HUES48 (cell line): Measurements from ENCODE around the gene PGAM2.

Source experiments
- H3K27ac ChIP-seq: one replicate; pipeline ENCODE4 v1.7.0; 2013; ENCODE audit warnings: low read depth, low read length, inconsistent platforms
- H3K27me3 ChIP-seq: 2 replicates; pipeline ENCODE4 v1.6.1; 2013; ENCODE audit warnings: mild to moderate bottlenecking, low read length; ENCODE audit not compliant: control insufficient read depth, insufficient read depth
- H3K36me3 ChIP-seq: 2 replicates; pipeline ENCODE4 v1.6.1; 2013; ENCODE audit warnings: low read length; ENCODE audit not compliant: control insufficient read depth, insufficient read depth
- H3K4me1 ChIP-seq: 2 replicates; pipeline ENCODE4 v1.6.1; 2013; ENCODE audit warnings: mild to moderate bottlenecking, low read length; ENCODE audit not compliant: control insufficient read depth, insufficient read depth
- H3K4me3 ChIP-seq: 2 replicates; pipeline ENCODE4 v1.5.1; 2013; ENCODE audit warnings: mild to moderate bottlenecking, low read depth, low read length
- H3K9ac ChIP-seq: 2 replicates; pipeline ENCODE4 v1.6.1; 2013; ENCODE audit warnings: mild to moderate bottlenecking, low read depth, low read length, moderate library complexity
- H3K9me3 ChIP-seq: 2 replicates; pipeline ENCODE4 v1.6.1; 2013; ENCODE audit warnings: low read length; ENCODE audit not compliant: control insufficient read depth, insufficient read depth

The PGAM2 gene

DNA sequence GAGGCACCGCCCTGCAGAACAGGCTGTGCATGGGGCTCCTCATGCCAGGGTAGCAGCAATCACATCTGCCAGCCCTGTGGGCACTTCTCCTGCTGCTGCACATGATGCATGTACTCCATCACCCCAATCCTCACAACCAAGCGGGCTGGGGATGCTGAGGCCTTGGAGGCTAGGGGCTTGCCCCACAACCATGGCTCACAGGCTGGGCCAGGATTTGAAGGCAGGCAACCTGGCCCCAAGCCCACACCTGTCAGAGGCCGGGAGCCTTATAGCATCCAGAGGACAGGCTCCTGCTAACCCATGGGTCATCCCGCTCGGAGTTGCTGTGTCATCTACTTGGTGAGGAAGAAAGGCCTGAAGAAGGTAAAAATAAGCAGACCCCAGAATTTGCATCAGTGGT is 14.8 kb upstream of the PGAM2 start:
- no peak overlapping the region for H3K4me3 ChIP-seq
- peaks cover 5% of the 10 kb centered on the region for H3K27me3 ChIP-seq
- H3K36me3 ChIP-seq = peaks cover 59% of the 10 kb centered on the region
- no peak overlapping the region for H3K27ac ChIP-seq
- H3K4me1 ChIP-seq = 0 out of 2 replicates have a peak, but pooled peaks cover 4% of the 10 kb centered on the region
- H3K9me3 ChIP-seq = no peaks in the 10 kb centered on the region
- no peak overlapping the region for H3K9ac ChIP-seq

DNA sequence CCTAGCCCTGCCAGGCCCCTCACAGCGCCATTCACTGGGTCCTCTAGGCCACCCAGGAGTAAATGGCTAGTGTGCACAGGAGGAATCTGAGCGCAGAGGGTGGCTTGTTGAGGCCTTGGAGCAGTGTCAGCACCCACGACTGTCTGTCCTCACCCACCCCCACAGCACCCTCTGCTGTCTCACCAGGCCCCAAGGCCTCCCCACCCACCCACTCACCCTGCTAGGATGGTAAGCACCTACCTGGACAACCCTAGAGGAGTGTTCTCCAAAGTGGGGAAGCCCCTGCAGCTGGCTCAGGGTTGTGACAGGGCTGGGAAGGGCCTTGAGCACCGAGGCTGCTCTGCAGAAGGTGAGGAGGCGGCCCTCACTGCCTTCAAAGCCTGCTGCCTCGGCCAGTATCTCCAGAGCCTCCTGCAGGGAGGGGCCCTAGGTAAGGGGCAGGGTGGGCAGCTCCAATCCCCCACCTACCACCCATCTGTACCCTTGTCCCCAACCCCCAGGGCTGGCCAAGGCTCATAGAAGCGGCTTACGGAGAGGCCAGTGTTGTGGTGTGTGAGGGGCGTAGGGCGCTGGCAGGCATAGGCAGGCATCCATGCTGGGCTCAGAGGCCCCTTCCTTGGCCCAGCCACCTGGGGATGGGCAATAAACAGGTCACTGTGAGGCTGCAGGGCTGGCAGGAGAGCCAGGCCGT is 14.1 kb upstream of the PGAM2 start:
- Histone ChIP-seq H3K9ac (no peak overlapping the region), H3K27me3 (peaks cover 5% of the 10 kb centered on the region), H3K36me3 (peaks cover 59% of the 10 kb centered on the region), H3K27ac (no peak overlapping the region), H3K4me3 (no peak overlapping the region), H3K4me1 (0 out of 2 replicates have a peak, but pooled peaks cover 4% of the 10 kb centered on the region), H3K9me3 (no peaks in the 10 kb centered on the region)

DNA sequence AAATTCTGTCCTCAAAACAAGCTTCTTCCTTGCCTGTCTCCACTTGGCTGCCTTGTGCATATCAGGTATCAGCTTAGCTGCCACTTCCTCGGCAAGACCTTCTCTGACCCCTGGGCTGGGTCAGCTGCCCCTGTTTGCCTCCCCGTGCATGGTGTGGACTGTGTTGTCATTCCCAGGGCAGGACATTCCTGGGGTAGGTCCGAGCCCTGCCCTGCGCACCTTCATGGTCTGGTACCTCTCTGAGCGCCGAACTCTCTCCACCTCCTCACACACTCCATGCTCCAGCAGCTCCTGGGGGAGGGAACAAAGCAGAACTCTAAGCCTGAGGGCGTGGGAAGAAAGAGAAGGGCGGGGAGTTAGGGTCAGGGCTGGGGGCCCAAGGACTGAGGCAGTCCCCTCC is 13.2 kb upstream of the PGAM2 start:
- H3K9me3 ChIP-seq = no peaks in the 10 kb centered on the region
- peaks cover 65% of the 10 kb centered on the region for H3K36me3 ChIP-seq
- H3K27ac ChIP-seq = no peak overlapping the region
- H3K4me1 ChIP-seq = 0 out of 2 replicates have a peak, but pooled peaks cover 4% of the 10 kb centered on the region
- H3K9ac ChIP-seq = no peak overlapping the region
- H3K27me3 ChIP-seq = 0 out of 2 replicates have a peak, but pooled peaks cover 5% of the 10 kb centered on the region
- H3K4me3 ChIP-seq = no peak overlapping the region

DNA sequence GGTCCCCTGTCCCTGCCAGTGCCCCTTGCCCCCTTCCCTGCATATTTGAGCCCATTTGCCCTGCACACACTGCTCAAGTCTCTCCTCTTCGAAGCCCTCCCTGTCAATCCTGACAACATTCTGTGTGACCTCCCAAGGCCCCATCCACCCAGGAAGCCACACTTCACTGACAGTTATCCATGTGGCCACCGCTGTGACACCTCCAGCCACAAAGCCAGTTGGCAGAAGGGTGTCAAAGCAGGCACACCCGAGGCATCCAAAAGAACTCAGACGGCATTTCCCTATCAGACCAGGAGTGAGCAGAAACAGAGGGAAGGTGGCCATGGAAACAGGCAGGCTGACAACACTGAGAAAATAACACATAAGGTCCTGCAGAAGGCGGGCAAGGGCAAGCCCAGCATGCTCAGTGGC is 12.3 kb upstream of the PGAM2 start:
- H3K9me3 ChIP-seq = no peaks in the 10 kb centered on the region
- no peaks in the 10 kb centered on the region for H3K27me3 ChIP-seq
- H3K9ac ChIP-seq = no peak overlapping the region
- no peak overlapping the region for H3K27ac ChIP-seq
- H3K36me3 ChIP-seq = peaks cover 73% of the 10 kb centered on the region
- H3K4me1 ChIP-seq = no peaks in the 10 kb centered on the region
- no peak overlapping the region for H3K4me3 ChIP-seq

DNA sequence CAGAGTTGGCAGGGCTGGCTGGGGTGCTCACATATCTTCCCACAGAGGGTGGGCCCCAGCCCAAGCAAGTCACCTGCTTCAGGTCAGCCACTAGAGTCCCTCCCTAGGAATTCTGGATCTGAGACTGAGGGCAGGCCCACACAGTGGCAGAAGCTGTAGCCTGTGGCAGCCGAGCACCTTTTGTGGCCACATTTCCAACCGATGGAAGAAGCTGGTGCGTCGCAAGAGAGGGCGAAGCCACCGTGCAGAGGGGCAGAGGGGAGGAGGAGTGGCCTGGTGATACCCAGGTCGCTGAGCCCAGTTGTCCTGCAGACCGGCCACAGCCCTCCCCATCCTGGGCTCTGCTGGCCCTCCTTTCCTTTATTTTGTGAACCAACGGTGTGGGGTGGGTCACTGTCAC is 11.7 kb upstream of the PGAM2 start:
- Histone ChIP-seq H3K27me3 (no peaks in the 10 kb centered on the region), H3K9me3 (no peaks in the 10 kb centered on the region), H3K27ac (no peak overlapping the region), H3K4me1 (no peaks in the 10 kb centered on the region), H3K36me3 (peaks cover 73% of the 10 kb centered on the region), H3K9ac (no peak overlapping the region), H3K4me3 (no peak overlapping the region)

- H3K9ac ChIP-seq = no peak overlapping the region
- no peak overlapping the region for H3K4me3 ChIP-seq
- no peaks in the 10 kb centered on the region for H3K27me3 ChIP-seq
- H3K9me3 ChIP-seq = no peaks in the 10 kb centered on the region
- H3K27ac ChIP-seq = no peak overlapping the region
- no peaks in the 10 kb centered on the region for H3K4me1 ChIP-seq
- H3K36me3 ChIP-seq = peaks cover 73% of the 10 kb centered on the region
Observed at GRCh38 chr7:44076101-44076895, 10.9 kb upstream of the PGAM2 start.

DNA sequence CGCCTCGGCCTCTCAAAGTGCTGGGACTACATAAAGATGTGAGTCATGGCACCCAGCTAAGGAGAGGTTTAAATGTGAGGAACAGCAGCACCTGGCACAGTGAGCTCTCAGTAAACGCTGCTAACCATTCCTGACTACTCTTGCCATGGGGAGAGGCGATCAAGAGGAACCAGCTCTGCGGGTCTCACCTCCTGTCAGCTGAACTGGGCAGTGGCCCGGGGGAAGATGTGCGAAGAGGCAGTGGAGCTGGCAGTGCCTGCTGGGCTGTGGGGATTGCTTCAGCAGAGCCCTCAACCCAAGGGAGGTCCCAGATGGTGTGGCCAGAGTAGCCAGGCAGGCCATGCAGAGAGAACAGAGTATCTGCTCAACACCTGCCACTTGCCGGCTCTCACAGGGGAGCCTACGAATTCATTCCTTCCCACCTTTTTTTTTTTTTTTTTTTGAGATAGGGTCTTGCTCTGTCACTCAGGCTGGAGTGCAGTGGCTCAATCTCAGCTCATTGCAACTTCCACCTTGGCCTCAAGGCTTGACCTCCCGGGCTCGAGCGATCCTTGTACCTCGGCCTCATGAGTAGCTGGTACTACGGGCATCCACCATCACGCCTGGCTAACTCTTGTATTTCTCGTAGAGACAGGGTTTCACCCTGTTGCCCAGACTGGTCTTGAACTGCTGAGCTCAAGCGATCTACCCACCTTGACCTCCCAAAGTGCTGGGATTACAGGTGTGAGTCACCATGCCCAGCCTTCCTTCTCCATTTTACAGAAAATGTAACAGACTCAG is 10.1 kb upstream of the PGAM2 start:
- Histone ChIP-seq H3K27ac (no peak overlapping the region), H3K4me3 (no peak overlapping the region), H3K36me3 (peaks cover 67% of the 10 kb centered on the region), H3K9me3 (no peaks in the 10 kb centered on the region), H3K4me1 (no peaks in the 10 kb centered on the region), H3K27me3 (no peaks in the 10 kb centered on the region), H3K9ac (no peak overlapping the region)

- H3K9me3 ChIP-seq = no peaks in the 10 kb centered on the region
- no peak overlapping the region for H3K4me3 ChIP-seq
- no peak overlapping the region for H3K9ac ChIP-seq
- 0 out of 2 replicates have a peak, but pooled peaks cover under 1% of the 10 kb centered on the region for H3K27me3 ChIP-seq
- peaks cover 56% of the 10 kb centered on the region for H3K36me3 ChIP-seq
- H3K4me1 ChIP-seq = no peaks in the 10 kb centered on the region
- H3K27ac ChIP-seq = no peak overlapping the region
Observed at GRCh38 chr7:44074349-44074695, 9.0 kb upstream of the PGAM2 start.

DNA sequence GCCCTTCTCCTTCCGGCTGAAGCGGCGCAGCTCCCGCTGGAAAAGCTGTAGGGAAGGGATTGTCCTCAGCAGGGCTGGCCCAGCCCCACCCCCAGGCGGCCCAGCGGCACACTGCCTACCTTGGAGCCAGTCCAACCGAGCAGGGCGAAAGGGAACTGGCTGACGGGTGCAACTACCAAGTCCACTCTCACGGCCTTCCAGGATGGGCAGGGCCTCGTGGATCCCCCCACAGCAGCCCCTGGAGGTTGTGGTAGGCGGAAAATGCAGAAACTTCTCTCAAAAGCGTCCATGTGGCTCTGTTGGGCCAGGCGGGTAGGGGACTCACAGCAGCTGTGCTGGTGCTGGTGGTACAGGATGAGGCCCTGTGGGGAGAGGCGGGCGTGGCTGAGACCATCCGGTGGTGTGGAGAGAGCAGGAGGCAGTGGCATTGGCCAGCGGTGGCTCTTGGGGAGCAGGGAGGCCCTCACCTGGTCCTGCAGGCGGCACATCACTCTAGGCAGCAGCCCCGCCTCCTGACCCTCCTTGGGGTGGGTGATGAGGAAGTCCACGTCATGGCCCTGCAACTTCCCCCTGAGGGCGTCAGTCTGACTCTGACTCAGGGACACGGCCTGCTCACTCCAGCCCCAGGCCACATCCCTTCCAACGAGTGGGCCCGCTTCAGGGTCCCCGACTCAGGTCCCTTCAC is 8.4 kb upstream of the PGAM2 start:
- H3K4me3 ChIP-seq = no peak overlapping the region
- H3K4me1 ChIP-seq = no peaks in the 10 kb centered on the region
- H3K9ac ChIP-seq = no peak overlapping the region
- H3K27ac ChIP-seq = no peak overlapping the region
- no peaks in the 10 kb centered on the region for H3K9me3 ChIP-seq
- H3K36me3 ChIP-seq = peaks cover 51% of the 10 kb centered on the region
- H3K27me3 ChIP-seq = 0 out of 2 replicates have a peak, but pooled peaks cover 4% of the 10 kb centered on the region

DNA sequence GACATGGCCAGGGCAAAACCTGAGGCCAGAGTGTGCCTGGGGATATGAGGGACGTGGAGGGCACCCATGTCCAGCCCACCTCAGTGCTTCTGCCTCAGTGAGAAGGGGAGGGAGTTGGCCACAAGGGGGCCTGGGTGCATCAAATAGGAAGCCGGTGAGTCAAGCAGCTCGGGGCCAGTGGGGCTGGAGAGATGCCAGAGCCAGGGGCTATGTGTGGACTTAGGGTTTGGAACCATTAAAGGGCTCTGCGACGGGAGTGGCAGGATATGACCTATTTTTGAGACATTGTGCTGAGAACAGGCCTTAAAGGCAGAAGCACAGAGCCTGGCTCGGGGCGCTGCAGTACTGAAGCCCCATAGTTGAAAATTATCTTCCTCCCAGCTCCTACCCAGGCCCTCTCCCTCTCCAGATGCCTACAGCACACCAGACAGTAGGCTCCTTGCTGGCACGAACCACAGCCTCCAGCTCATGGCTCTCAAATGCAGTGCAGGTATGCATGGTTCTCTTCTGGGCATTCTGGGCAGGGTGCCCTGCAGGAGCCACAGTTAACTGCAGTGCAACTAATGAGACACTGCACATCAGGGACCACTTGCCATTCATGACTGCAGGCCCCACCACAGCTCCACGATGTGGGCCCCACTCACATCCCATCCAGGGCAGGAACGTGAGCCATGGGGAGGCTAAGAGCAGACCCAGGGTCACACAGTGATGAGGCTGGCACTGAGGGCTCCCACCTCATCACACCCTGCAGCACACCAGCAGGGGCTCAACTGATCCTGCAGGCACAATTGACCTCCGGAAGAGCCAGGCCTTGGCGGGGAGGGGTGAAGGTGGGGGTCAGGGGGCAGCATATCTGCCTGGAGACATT is 7.2 kb upstream of the PGAM2 start:
- Histone ChIP-seq H3K9ac (no peak overlapping the region), H3K36me3 (peaks cover 39% of the 10 kb centered on the region), H3K9me3 (no peaks in the 10 kb centered on the region), H3K4me3 (no peak overlapping the region), H3K4me1 (no peaks in the 10 kb centered on the region), H3K27ac (no peak overlapping the region), H3K27me3 (peaks cover 13% of the 10 kb centered on the region)
